ENCODE data around the gene SLC16A10.
"Not testable (repeated sequence)": the region's sequence is repeated elsewhere in the genome, so short reads cannot be mapped to it uniquely, and the experiment has no call there.

DNA sequence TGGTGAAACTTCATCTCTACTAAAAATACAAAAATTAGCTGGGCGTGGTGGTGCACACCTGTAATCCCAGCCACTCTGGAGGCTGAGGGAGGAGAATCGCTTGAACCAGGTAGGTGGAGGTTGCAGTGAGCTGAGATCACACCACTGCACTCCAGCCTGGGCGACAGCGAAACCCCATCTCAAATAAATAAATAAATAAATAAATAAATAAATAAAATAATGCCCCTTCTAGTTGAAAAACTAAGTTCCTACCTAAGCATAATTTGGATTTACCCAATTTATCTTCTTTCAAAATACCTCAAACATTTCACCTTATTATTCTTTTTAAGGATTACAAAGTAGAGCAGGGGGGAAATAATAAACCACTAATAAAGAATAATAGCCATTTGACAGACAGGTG is 116.2 kb downstream of the SLC16A10 start:
- TF ChIP-seq POLR2AphosphoS5 (IDR thresholded peaks at IDR 0.05; ENCODE audit: borderline replicate concordance, low read depth, low read length); EZH2 (IDR thresholded peaks at IDR 0.05): not testable (repeated sequence)
